ENCODE measurements around the gene NMT1. TPM values are rescaled to one million over a fixed set of nuclear protein-coding genes. Genes with fewer than 3 reads are reported as not detected.

NMT1 gene
- polyA plus RNA-seq, 1 of the 3 experiments (the other 2 are of a cell fraction), result 30.1 TPM

DNA sequence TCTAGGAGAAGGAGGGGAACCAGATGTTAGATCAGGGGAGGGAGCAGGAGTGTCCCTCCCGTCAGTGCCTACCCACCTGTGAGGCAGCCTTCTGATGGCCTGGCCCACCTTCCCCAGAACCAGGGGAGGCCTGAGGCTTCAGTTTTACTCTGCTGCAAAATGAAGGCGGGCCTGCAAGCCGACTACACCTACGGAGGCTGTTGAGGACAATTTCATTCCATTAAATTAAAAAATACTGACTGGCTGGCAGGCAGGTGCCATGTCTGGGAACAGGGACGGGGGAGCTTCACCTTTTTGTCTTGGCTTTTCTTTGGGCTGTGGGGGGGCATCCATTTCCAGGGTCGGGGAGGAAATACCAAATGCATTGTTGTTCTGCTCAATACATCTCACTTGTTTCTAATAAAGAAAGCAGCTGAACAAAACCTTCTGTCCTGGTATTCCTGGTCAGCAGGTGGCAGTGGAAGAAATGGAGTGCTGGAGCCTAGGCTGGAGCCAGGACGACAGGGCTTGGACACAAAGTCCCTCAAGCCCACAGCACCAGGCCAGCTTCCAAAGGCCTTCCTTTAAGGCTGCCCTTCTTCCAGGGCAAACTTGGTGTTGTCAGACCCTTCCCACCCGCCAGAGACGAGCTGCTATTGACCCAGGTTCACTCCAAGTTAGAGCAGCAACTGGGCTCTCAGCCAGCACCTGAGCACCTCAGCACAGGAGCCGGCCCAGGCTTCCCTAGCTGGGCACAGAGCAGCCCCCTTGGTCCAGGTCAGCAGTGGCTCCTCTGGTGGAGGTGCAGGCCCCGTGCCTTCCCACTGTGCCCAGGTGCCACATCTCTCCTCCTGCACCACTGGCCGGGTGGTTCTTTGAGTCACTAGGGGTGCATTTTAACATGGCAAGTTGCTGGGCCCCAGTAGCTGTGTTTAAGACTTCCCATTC, 47.7 kb downstream of the NMT1 start:
- no peak overlapping the region for H3K9ac ChIP-seq
- H3K9me2 ChIP-seq, result no peaks in the 10 kb centered on the region
- CTCF ChIA-PET, result interaction anchor here (0.9 to 4.2 kb wide), 11 partner anchors 10 to 329 kb away, joined by 3 to 46 read pairs (median 6); partner anchors contain the start of genes ACBD4 and PLCD3
- 0 out of 2 replicates have a peak, but pooled peaks have one; percentile 10 for TF ChIP-seq NFIC (IDR thresholded peaks at IDR 0.05; ENCODE audit: borderline replicate concordance)
- TF ChIP-seq RAD21 (IDR thresholded peaks at IDR 0.05; ENCODE audit: low read length), result peak; percentile 46
- TF ChIP-seq, protein P1, sequence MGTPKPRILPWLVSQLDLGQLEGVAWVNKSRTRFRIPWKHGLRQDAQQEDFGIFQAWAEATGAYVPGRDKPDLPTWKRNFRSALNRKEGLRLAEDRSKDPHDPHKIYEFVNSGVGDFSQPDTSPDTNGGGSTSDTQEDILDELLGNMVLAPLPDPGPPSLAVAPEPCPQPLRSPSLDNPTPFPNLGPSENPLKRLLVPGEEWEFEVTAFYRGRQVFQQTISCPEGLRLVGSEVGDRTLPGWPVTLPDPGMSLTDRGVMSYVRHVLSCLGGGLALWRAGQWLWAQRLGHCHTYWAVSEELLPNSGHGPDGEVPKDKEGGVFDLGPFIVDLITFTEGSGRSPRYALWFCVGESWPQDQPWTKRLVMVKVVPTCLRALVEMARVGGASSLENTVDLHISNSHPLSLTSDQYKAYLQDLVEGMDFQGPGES (IDR thresholded peaks at IDR 0.05; ENCODE audit: low read depth, low read length), result no peak
- TF ChIP-seq ELF1 (IDR thresholded peaks at IDR 0.05), result no peak
- no peak for TF ChIP-seq CHD2 (IDR thresholded peaks at IDR 0.05; ENCODE audit: low read length, partially characterized antibody)
- no peak for TF ChIP-seq NRF1 (IDR thresholded peaks at IDR 0.05; ENCODE audit: low read depth, low read length)
- TF ChIP-seq PBX3 (IDR thresholded peaks at IDR 0.05), result no peak
- TF ChIP-seq REST (IDR thresholded peaks at IDR 0.05; ENCODE audit: low read depth, low read length), result no peak
- peaks cover 5% of the 10 kb centered on the region for H3F3A ChIP-seq (replicated peaks; ENCODE audit: insufficient read depth)
- POLR2A ChIA-PET, result no interaction called here
- peaks cover 1 to 56% of the 10 kb centered on the region in 2 experiments for H3K36me3 ChIP-seq (replicated peaks in 1 of 2; ENCODE audit: control insufficient read depth in 1 of 2, insufficient read depth in 2 of 2, low read length in 1 of 2)
- H4K20me1 ChIP-seq (ENCODE audit: insufficient read depth), result no peaks in the 10 kb centered on the region
- no peaks in the 10 kb centered on the region for H3K27me3 ChIP-seq (ENCODE audit: insufficient read depth)
- no peak overlapping the region for H2AFZ ChIP-seq (ENCODE audit: low read depth)
- H3K27ac ChIP-seq (ENCODE audit: low read depth in 2 of 2, low read length in 1 of 2), result peak overlapping the region; percentile 9 to 18; a peak in 2 of 4 replicates
- no peaks in the 10 kb centered on the region for H3K79me2 ChIP-seq (ENCODE audit: insufficient read depth)
- H3K4me1 ChIP-seq (ENCODE audit: control insufficient read depth in 1 of 2, insufficient read depth in 2 of 2, low read depth in 1 of 2, low read length in 1 of 2), result peaks cover 0 to 5% of the 10 kb centered on the region in 2 experiments; a peak in 1 of 4 replicates
- no peak overlapping the region for H3K4me2 ChIP-seq
- WGBS (ENCODE audit: low lambda C conversion rate), result 84% methylated on average over 10 of the region's 12 CpGs
- H3K4me3 ChIP-seq (ENCODE audit: low read depth in 2 of 2, low read length in 1 of 2), result no peak overlapping the region
- no peaks in the 10 kb centered on the region for H3K9me3 ChIP-seq
- no peak for DNase-seq

All from SK-N-SH (cell line).